GM13977 (cell line): ENCODE data around the gene EXOC4.

Experiments
- DNase-seq: peaks from one replicate; pipeline ENCODE4 v3.0.0; 2012; ENCODE audit warnings: low spot score
- in situ Hi-C: fragments of 300-500 bp; cut with MboI; formaldehyde crosslinking; loops from one replicate; pipeline ENCODE4 v1.12.0; 2022; ENCODE audit warnings: low sequenced_read_pairs, low pct_unique_long_range_greater_than_20kb, mixed read lengths, inconsistent platforms; ENCODE audit not compliant: unreplicated experiment
- TF ChIP-seq, protein P1 (sequence below): IDR thresholded peaks from 2 replicates; pipeline ENCODE4 v1.5.1; 2012; ENCODE audit warnings: mild to moderate bottlenecking, control low read depth; ENCODE audit not compliant: insufficient read depth; ENCODE audit errors: extremely low read depth, missing control alignments

Gene EXOC4

DNA sequence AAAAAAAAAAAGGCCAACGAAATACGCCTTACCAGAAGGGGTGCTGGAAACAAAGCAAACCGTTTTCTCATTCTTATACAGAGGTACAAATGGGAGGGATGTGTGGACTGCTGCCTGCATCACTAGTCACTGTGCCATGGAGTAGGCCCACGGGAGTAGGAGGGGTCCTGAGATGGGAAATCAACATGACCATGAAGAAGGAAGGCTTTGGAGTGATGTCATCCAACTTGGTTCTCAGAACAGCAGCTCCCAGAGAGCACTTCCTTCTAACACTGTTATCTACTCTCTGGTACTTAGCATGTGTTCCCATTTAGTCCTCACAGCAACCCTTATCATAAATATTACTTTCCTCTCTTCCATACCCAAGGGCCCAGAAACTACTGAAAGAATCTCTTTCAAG, 814.3 kb downstream of the EXOC4 start:
- no peak for DNase-seq
- in situ Hi-C loops: no loop called here
- TF ChIP-seq, protein P1, sequence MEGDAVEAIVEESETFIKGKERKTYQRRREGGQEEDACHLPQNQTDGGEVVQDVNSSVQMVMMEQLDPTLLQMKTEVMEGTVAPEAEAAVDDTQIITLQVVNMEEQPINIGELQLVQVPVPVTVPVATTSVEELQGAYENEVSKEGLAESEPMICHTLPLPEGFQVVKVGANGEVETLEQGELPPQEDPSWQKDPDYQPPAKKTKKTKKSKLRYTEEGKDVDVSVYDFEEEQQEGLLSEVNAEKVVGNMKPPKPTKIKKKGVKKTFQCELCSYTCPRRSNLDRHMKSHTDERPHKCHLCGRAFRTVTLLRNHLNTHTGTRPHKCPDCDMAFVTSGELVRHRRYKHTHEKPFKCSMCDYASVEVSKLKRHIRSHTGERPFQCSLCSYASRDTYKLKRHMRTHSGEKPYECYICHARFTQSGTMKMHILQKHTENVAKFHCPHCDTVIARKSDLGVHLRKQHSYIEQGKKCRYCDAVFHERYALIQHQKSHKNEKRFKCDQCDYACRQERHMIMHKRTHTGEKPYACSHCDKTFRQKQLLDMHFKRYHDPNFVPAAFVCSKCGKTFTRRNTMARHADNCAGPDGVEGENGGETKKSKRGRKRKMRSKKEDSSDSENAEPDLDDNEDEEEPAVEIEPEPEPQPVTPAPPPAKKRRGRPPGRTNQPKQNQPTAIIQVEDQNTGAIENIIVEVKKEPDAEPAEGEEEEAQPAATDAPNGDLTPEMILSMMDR: no peak

DNA sequence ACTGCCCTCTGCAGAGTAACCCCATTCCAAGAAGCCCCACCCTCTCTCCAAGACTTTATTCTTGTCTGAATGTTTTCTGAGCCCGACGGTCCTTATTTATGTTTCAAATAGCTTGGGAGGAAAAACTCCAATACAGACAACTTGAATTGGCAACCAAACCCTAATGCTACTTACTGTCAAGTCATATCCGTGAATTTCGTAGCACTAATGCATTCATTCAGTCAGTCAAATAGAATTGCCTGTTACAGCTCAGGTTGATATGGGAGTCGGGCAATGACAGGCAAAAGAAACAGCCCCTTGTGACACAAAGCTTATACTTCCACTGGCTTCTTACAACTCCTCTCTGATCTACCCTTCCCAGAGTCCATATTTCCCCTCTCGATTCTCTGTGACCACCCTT, 815.8 kb downstream of the EXOC4 start:
- in situ Hi-C loops: no loop called here
- DNase-seq: no peak
- TF ChIP-seq, protein P1: no peak

DNA sequence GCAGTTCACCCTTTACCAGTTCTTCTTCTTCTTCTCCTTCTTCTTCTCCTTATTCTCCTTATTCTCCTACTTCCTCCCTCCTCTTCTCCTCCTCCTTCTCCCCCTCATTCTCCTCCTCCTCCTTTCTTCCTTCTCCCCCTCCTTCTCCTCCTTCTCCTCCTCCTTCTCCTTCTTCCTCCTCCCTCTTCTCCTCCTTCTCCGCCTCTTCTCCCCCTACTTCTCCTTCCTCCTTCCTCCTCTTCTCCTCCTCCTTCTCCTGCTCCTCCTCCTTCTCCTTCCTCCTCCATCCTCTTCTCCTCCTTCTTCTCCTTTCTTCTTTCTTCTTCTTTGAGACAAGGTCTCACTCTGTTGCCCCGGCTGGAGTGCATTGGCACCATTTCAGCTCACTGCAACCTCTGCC, 816.3 kb downstream of the EXOC4 start:
- in situ Hi-C loops: no loop called here
- DNase-seq: no peak
- TF ChIP-seq, protein P1: no peak

DNA sequence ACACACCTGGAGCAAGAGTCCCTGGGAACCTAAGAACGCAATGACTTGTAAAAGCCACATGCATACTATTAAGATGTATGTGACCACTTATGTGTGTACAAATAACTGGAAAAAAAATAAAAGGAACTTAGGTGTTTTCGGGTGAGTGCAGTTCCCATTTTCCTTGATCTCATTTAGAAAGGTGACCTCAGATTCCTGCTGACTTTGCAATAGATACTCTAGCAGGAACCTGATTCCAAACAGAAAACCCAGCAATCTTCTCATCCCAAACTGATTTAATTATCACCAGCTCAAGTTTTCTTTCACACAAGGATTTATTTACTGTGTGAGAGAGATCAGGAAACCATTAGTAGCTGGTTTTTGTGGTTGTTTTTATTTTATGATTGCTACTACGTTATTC, 817.8 kb downstream of the EXOC4 start:
- in situ Hi-C loops: no loop called here
- TF ChIP-seq, protein P1: no peak
- DNase-seq: no peak

DNA sequence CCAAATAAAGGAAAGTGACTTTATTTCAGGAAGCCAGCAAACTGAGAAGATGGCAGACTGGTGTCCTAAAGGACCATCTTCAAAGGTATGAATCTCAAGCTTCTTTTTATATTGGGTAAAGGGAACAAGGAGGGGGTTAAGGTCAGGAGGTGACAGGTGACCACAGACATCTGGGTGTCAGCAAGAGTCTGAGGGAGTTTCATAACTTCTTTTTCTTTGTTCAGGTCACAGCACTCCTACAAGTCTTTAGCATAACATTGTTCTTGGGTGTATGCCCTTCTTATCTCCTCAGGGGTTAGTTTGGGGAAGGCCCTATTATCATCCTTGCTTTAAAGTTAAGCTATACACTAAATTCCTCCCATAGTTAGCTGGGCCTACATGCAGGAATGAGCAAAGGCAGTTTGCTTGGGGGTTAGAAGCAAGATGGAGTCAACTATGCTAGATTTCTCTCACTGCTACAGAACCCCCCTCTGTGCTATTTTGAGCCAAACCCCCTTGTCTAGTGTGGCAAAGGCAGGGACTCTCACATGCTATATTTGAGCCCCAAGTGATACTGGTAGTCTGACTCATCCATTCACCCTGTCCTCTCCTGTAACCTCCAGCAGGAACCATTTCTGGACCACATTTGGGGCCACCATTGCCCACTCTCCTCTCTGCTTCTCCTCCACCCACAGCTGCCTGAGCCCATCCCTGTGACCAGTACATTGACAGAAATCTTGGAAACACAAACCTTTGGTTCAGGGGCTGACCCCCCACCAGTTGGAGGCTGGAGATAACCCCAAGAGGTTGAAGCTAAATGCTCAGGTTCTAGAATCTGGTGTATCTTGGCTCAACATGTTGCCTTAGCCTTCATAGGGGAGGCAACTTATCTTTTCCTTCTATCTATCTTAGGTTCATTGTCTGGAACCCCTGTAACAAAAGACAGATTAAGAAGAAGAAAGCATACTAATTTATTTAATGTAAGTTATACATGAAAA, 818.8 kb downstream of the EXOC4 start:
- in situ Hi-C loops: no loop called here
- peak; percentile 47 for DNase-seq
- TF ChIP-seq, protein P1: no peak

DNA sequence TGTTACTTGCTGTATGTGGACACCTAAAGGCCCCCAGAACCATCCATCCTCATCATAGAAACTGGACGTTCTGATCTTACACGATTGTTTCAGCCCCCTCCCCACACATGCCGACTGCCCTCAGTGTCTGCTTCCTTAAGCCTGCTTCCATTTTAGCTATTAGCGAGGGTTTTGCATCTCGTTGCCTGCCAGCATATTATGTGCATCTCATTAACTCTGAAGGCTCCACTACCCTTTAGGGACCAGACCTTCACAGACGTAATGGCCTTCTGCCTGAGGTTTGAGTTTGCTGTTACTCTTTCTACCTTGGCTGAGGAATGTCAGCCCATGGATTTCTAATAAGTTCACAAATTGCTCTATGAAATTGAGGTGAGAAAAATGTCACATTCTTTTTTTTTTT, 820.4 kb downstream of the EXOC4 start:
- TF ChIP-seq, protein P1: no peak
- no peak for DNase-seq
- in situ Hi-C loops: no loop called here
